ENCODE measurements around the gene MRGPRX2.

DNA sequence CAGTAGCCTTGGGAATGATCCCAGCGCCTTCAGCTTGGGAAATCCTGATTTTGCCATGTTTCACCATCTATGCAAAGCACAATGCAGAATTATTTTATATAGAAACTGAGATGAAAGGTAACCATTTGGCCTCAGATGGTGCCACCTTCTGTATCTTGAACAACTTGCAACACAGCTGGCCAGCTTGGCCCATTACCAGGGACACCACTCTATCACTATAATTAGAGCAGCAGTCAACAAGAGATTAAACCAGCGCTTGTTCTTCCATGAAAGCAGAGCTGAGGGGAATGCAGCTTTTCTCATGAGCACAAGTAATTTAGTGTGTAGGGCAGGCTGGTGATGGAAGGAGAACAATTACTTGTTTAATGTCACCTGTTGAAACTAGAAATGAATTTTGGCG is 49.8 kb upstream of the MRGPRX2 start:
- TF ChIP-seq POLR2A (IDR thresholded peaks at IDR 0.05; ENCODE audit: low read depth, low read length) (no peak), POLR2AphosphoS5 (IDR thresholded peaks at IDR 0.05; ENCODE audit: low read depth, low read length) (no peak), TAF1 (IDR thresholded peaks at IDR 0.05; ENCODE audit: borderline replicate concordance, low read depth, low read length) (no peak)
